DOHH2 (cell line): Measurements from ENCODE around the gene GATD1.

Source experiments
- H3F3A ChIP-seq: fragments of 200-600 bp; sonication (generic), shearing (Covaris generic); 2 replicates; pipeline ENCODE4 v1.6.0; 2016; ENCODE audit warnings: antibody characterized with exemption, mild to moderate bottlenecking; ENCODE audit not compliant: control insufficient read depth, insufficient read depth
- H3K27ac ChIP-seq: fragments of 200-600 bp; sonication (generic); 2 replicates; pipeline ENCODE4 v1.5.1; 2014; ENCODE audit warnings: low read depth, mild to moderate bottlenecking, low read length, moderate library complexity
- H3K27me3 ChIP-seq: fragments of 200-600 bp; sonication (generic); 2 replicates; pipeline ENCODE4 v1.6.1; 2014; ENCODE audit warnings: mild to moderate bottlenecking, low read length, mixed read lengths; ENCODE audit not compliant: control insufficient read depth
- H3K36me3 ChIP-seq: fragments of 200-600 bp; sonication (generic); 2 replicates; pipeline ENCODE4 v1.6.1; 2014; ENCODE audit warnings: mild to moderate bottlenecking, low read length, moderate library complexity, mixed read lengths; ENCODE audit not compliant: control insufficient read depth
- H3K4me1 ChIP-seq: fragments of 200-600 bp; sonication (generic); 2 replicates; pipeline ENCODE4 v1.6.1; 2014; ENCODE audit warnings: mild to moderate bottlenecking, low read length, mixed read lengths; ENCODE audit not compliant: control insufficient read depth
- H3K4me2 ChIP-seq: fragments of 200-600 bp; sonication (generic); 2 replicates; pipeline ENCODE4 v1.6.0; 2014; ENCODE audit warnings: mild to moderate bottlenecking, low read length, moderate library complexity
- H3K4me3 ChIP-seq: fragments of 200-600 bp; sonication (generic); 2 replicates; pipeline ENCODE4 v1.5.1; 2014; ENCODE audit warnings: mild to moderate bottlenecking, low read length, mixed read lengths
- H3K79me2 ChIP-seq: fragments of 200-600 bp; sonication (generic); 2 replicates; pipeline ENCODE4 v1.6.1; 2014; ENCODE audit warnings: mild to moderate bottlenecking, low read length, mixed read lengths; ENCODE audit not compliant: control insufficient read depth
- H3K9me2 ChIP-seq: fragments of 200-600 bp; sonication (generic); replicated peaks from 2 replicates; pipeline ENCODE4 v1.6.1; 2014; ENCODE audit warnings: mild to moderate bottlenecking, low read length, mixed read lengths; ENCODE audit not compliant: control insufficient read depth
- H3K9me3 ChIP-seq: fragments of 200-600 bp; sonication (generic); 2 replicates; pipeline ENCODE4 v1.6.1; 2014; ENCODE audit warnings: antibody characterized with exemption, low read length, mixed read lengths; ENCODE audit not compliant: control insufficient read depth, insufficient read depth
- H4K20me1 ChIP-seq: fragments of 200-600 bp; sonication (generic); 2 replicates; pipeline ENCODE4 v1.6.0; 2014; ENCODE audit warnings: low read depth, mild to moderate bottlenecking, antibody characterized with exemption, low read length, moderate library complexity; ENCODE audit not compliant: control insufficient read depth, insufficient read depth
- CTCF ChIP-seq: fragments of 200-600 bp; sonication (generic); IDR thresholded peaks from one replicate; pipeline ENCODE4 v1.5.1; 2014; ENCODE audit warnings: antibody characterized with exemption, mild to moderate bottlenecking, low read depth, low read length; ENCODE audit not compliant: poor library complexity, severe bottlenecking
- EZH2phosphoT487 ChIP-seq: fragments of 200-600 bp; sonication (generic); IDR thresholded peaks from 2 replicates; pipeline ENCODE4 v1.6.1; 2017; ENCODE audit warnings: borderline replicate concordance, mild to moderate bottlenecking, antibody characterized with exemption, low read length, moderate library complexity, mixed read lengths

GATD1 gene

GRCh38 chr11:790721-791564 is 13.7 kb upstream of the GATD1 start:
- Histone ChIP-seq H4K20me1 (no peaks in the 10 kb centered on the region), H3K79me2 (peaks cover 14% of the 10 kb centered on the region), H3K27ac (no peak overlapping the region), H3K4me2 (no peak overlapping the region), H3K27me3 (no peaks in the 10 kb centered on the region), H3K36me3 (peaks cover 10% of the 10 kb centered on the region; the same call in 1 of the 2 replicates), H3K9me2 (no peaks in the 10 kb centered on the region), H3K4me3 (no peak overlapping the region), H3F3A (0 out of 2 replicates have a peak, but pooled peaks cover 4% of the 10 kb centered on the region), H3K4me1 (peaks cover 35% of the 10 kb centered on the region), H3K9me3 (no peaks in the 10 kb centered on the region)
- TF ChIP-seq EZH2phosphoT487, result no peak
- TF ChIP-seq CTCF, result no peak

- Histone ChIP-seq H3K27ac (no peak within 1 kb of the TSS), H3K79me2 (peaks cover 6% of the 10 kb centered on the region), H3K9me2 (no peaks in the 10 kb centered on the region), H3F3A (0 out of 2 replicates have a peak, but pooled peaks cover 4% of the 10 kb centered on the region), H3K36me3 (peaks cover 10% of the 10 kb centered on the region; the same call in 1 of the 2 replicates), H3K27me3 (no peaks in the 10 kb centered on the region), H3K4me1 (peaks cover 25% of the 10 kb centered on the region), H4K20me1 (no peaks in the 10 kb centered on the region), H3K4me3 (peak within 1 kb of the TSS; percentile 69), H3K4me2 (peak within 1 kb of the TSS; percentile 50), H3K9me3 (no peaks in the 10 kb centered on the region)
- TF ChIP-seq CTCF (no peak), EZH2phosphoT487 (no peak)
Observed at GRCh38 chr11:789943-790342, 12.7 kb upstream of the GATD1 start, which contains the start of gene CEND1. CEND1 (minus strand) TSS chr11:790090; CDS start chr11:788576, 1,514 bp downstream.

- Histone ChIP-seq H3F3A (0 out of 2 replicates have a peak, but pooled peaks cover 4% of the 10 kb centered on the region), H3K4me1 (peaks cover 21% of the 10 kb centered on the region), H3K79me2 (peaks cover 6% of the 10 kb centered on the region), H3K9me2 (no peaks in the 10 kb centered on the region), H3K9me3 (no peaks in the 10 kb centered on the region), H3K27ac (no peak overlapping the region), H3K36me3 (peaks cover 4% of the 10 kb centered on the region; the same call in 1 of the 2 replicates), H3K4me2 (peak overlapping the region; percentile 50), H3K4me3 (peak overlapping the region; percentile 69), H4K20me1 (no peaks in the 10 kb centered on the region), H3K27me3 (no peaks in the 10 kb centered on the region)
- no peak for TF ChIP-seq EZH2phosphoT487
- TF ChIP-seq CTCF, result no peak
Observed at GRCh38 chr11:788953-789940, 12.0 kb upstream of the GATD1 start.
